Liver (tissue), 9 donors: ENCODE measurements around the gene CEBPG. TPM values are rescaled to one million over a fixed set of nuclear protein-coding genes. Genes with fewer than 3 reads are reported as not detected.
A peak's percentile ranks its signal among the peaks of the same experiment; 100 is the strongest.

Source experiments
- DNase-seq: peaks from one replicate; pipeline ENCODE4 v3.0.0-alpha.2; 2017; ENCODE audit warnings: low spot score
- H3K27ac ChIP-seq, 2 donors: one replicate each; pipeline ENCODE4 v1.7.0; 2013; ENCODE audit warnings: inconsistent platforms in 2 of 2, low read length in 2 of 2, control low read depth in 1 of 2, low read depth in 1 of 2, mild to moderate bottlenecking in 1 of 2
- H3K27me3 ChIP-seq, 4 donors: one replicate each; pipeline versions ENCODE4 v1.6.1 to v1.7.0; 2013; ENCODE audit warnings: low read length in 3 of 4, inconsistent platforms in 1 of 4, mild to moderate bottlenecking in 1 of 4, moderate library complexity in 1 of 4; ENCODE audit not compliant: control insufficient read depth in 4 of 4, insufficient read depth in 4 of 4
- H3K36me3 ChIP-seq, 4 donors: one replicate each; pipeline versions ENCODE4 v1.6.1 to v1.7.0; 2013; ENCODE audit warnings: low read length in 3 of 4, mild to moderate bottlenecking in 3 of 4, low read depth in 1 of 4, moderate library complexity in 1 of 4; ENCODE audit not compliant: control insufficient read depth in 4 of 4, insufficient read depth in 3 of 4
- H3K4me1 ChIP-seq, 4 donors: one replicate each; pipeline versions ENCODE4 v1.6.1 to v1.7.0; 2013; ENCODE audit warnings: low read length in 3 of 4, mild to moderate bottlenecking in 3 of 4, moderate library complexity in 1 of 4; ENCODE audit not compliant: control insufficient read depth in 4 of 4, insufficient read depth in 4 of 4
- H3K4me3 ChIP-seq, 3 donors: one replicate each; pipeline versions ENCODE4 v1.6.1 to v1.7.0; 2013; ENCODE audit warnings: low read length in 3 of 3, control low read depth in 1 of 3, low read depth in 1 of 3, mild to moderate bottlenecking in 1 of 3
- H3K9ac ChIP-seq, 2 donors: one replicate each; pipeline ENCODE4 v1.7.0; 2013; ENCODE audit warnings: low read length in 2 of 2, mild to moderate bottlenecking in 2 of 2, moderate library complexity in 2 of 2, control low read depth in 1 of 2, low read depth in 1 of 2
- H3K9me3 ChIP-seq, 4 donors: one replicate each; pipeline versions ENCODE4 v1.6.1 to v1.7.0; 2013; ENCODE audit warnings: low read length in 3 of 4; ENCODE audit not compliant: control insufficient read depth in 4 of 4
- ATF3 ChIP-seq: IDR thresholded peaks from 2 replicates; pipeline ENCODE4 v1.6.1; 2016; ENCODE audit warnings: antibody characterized with exemption
- CTCF ChIP-seq: fragments of 150-350 bp; IDR thresholded peaks from 2 replicates; pipeline ENCODE4 v1.5.1; 2017; ENCODE audit warnings: improper control_type of control experiment, low read depth, low read length; ENCODE audit not compliant: missing input control
- EGR1 ChIP-seq, 2 donors: IDR thresholded peaks; 2 replicates each; pipeline ENCODE4 v1.6.1; 2016 to 2018; ENCODE audit warnings: antibody characterized with exemption in 2 of 2, low read depth in 2 of 2
- FOXA1 ChIP-seq: IDR thresholded peaks from 2 replicates; pipeline ENCODE4 v1.6.1; 2016; ENCODE audit warnings: antibody characterized with exemption
- FOXA2 ChIP-seq: IDR thresholded peaks from 2 replicates; pipeline ENCODE4 v1.6.1; 2016; ENCODE audit warnings: antibody characterized with exemption
- GABPA ChIP-seq, 2 donors: IDR thresholded peaks in 1 of 2; conservative IDR thresholded peaks in 1 of 2; 2 replicates each; pipeline ENCODE4 v1.6.1; 2016; ENCODE audit warnings: antibody characterized with exemption in 2 of 2, mild to moderate bottlenecking in 1 of 2, moderate library complexity in 1 of 2
- HNF4A ChIP-seq, 2 donors: conservative IDR thresholded peaks; 2 replicates each; pipeline ENCODE4 v1.6.1; 2016; ENCODE audit warnings: antibody characterized with exemption in 2 of 2, mild to moderate bottlenecking in 2 of 2
- HNF4G ChIP-seq: IDR thresholded peaks from 2 replicates; pipeline ENCODE4 v1.6.1; 2016; ENCODE audit warnings: antibody characterized with exemption
- JUND ChIP-seq, 2 donors: IDR thresholded peaks; 2 replicates each; pipeline ENCODE4 v1.6.1; 2016; ENCODE audit warnings: antibody characterized with exemption in 2 of 2
- MAX ChIP-seq: IDR thresholded peaks from 2 replicates; pipeline ENCODE4 v1.6.1; 2016; ENCODE audit warnings: antibody characterized with exemption
- NR2F2 ChIP-seq: IDR thresholded peaks from 2 replicates; pipeline ENCODE4 v1.6.1; 2016; ENCODE audit warnings: antibody characterized with exemption
- RAD21 ChIP-seq, 2 donors: IDR thresholded peaks; 2 replicates each; pipeline ENCODE4 v1.6.1; 2016; ENCODE audit warnings: antibody characterized with exemption in 2 of 2, mild to moderate bottlenecking in 2 of 2
- REST ChIP-seq: IDR thresholded peaks from 2 replicates; pipeline ENCODE4 v1.6.1; 2016; ENCODE audit warnings: antibody characterized with exemption, mild to moderate bottlenecking
- RXRA ChIP-seq, 2 donors: IDR thresholded peaks; 2 replicates each; pipeline ENCODE4 v1.6.1; 2017 to 2018; ENCODE audit warnings: antibody characterized with exemption in 2 of 2, mild to moderate bottlenecking in 1 of 2
- SP1 ChIP-seq: IDR thresholded peaks from 2 replicates; pipeline ENCODE4 v1.6.1; 2018; ENCODE audit warnings: antibody characterized with exemption, mild to moderate bottlenecking
- TAF1 ChIP-seq: conservative IDR thresholded peaks from 2 replicates; pipeline ENCODE4 v1.6.1; 2016; ENCODE audit warnings: antibody characterized with exemption, mild to moderate bottlenecking
- YY1 ChIP-seq: IDR thresholded peaks from 2 replicates; pipeline ENCODE4 v1.6.1; 2016; ENCODE audit warnings: antibody characterized with exemption, mild to moderate bottlenecking
- ZBTB33 ChIP-seq: IDR thresholded peaks from 2 replicates; pipeline ENCODE4 v1.6.1; 2016; ENCODE audit warnings: antibody characterized with exemption
- WGBS: extraction: QIAGEN DNeasy Blood & Tissue Kit; methylation state at CpG from one replicate; pipeline ENCODE4 v1.1.7; 2013; 5-methylcytosine and 5-hydroxymethylcytosine counted together
- polyA plus RNA-seq, 2 donors: library from polyadenylated mRNA; stranded (reverse) in 1 of 2; unstranded in 1 of 2; fragments of 200-250 nt in 1 of 2; fragments of >200 nt in 1 of 2; fragmentation: Nextera tagmentation in 1 of 2; extraction: Ambion mirVana in 1 of 2; gene quantifications; one replicate each; pipeline versions ENCODE4 v1.2.1 to v1.2.3, GENCODE V29; 2013 to 2015
- total RNA-seq, 2 donors: library from RNA; depleted of rRNA; stranded (reverse); fragments of >200 nt; gene quantifications; one replicate each; pipeline ENCODE4 v1.2.3, GENCODE V29; 2014
- donor health status: healthy.
- donor health status: healthy.
- donor health status: healthy.
- donor health status: healthy.
- donor health status: healthy.

CEBPG gene
- total and polyA plus RNA-seq, 4 donors, result 16.9 to 36.1 (median 24.2) TPM

GRCh38 chr19:33385956-33386355 is 12.4 kb downstream of the CEBPG start:
- DNase-seq, result no peak
- Histone ChIP-seq H3K4me1 (peaks cover 17 to 66% (median 54%) of the 10 kb centered on the region in 4 donors), H3K36me3 (peaks cover 0 to 4% (median 0%) of the 10 kb centered on the region in 4 donors), H3K9me3 (no peaks in the 10 kb centered on the region), H3K9ac (no peak overlapping the region), H3K27ac (peak overlapping the region; percentile 10 to 13), H3K4me3 (no peak overlapping the region), H3K27me3 (no peaks in the 10 kb centered on the region)
- WGBS, result 53% methylated on average over 6 of the region's 6 CpGs
- TF ChIP-seq MAX (no peak), ZBTB33 (no peak), SP1 (no peak), REST (no peak), HNF4G (no peak), YY1 (no peak), JUND (IDR thresholded peaks at IDR 0.05) (no peak), RXRA (IDR thresholded peaks at IDR 0.05) (no peak), FOXA1 (no peak), GABPA (IDR thresholded peaks at IDR 0.05 in 1 of 2, conservative IDR thresholded peaks at IDR 0.05 in 1 of 2) (no peak), NR2F2 (no peak), ATF3 (no peak), TAF1 (no peak), RAD21 (IDR thresholded peaks at IDR 0.05) (no peak), CTCF (no peak), EGR1 (IDR thresholded peaks at IDR 0.05; ENCODE audit: low read depth in 2 of 2) (no peak), HNF4A (conservative IDR thresholded peaks at IDR 0.05) (no peak), FOXA2 (no peak)
